HCT116 (cell line): Measurements from ENCODE around the gene RCBTB1.

Experiments
- MAX ChIP-seq: IDR thresholded peaks from 2 replicates; pipeline ENCODE4 v1.6.1; 2012
- POLR2A ChIP-seq: IDR thresholded peaks from 2 replicates; pipeline ENCODE4 v1.7.0; 2011; ENCODE audit warnings: borderline replicate concordance; ENCODE audit not compliant: insufficient read depth, insufficient read length; ENCODE audit errors: extremely low read depth
- POLR2AphosphoS5 ChIP-seq: IDR thresholded peaks from 2 replicates; pipeline ENCODE4 v1.6.1; 2011; ENCODE audit warnings: mild to moderate bottlenecking, low read depth, low read length, moderate library complexity
- SRF ChIP-seq: IDR thresholded peaks from 2 replicates; pipeline ENCODE4 v1.6.1; 2012; ENCODE audit warnings: low read depth

- no peak for TF ChIP-seq MAX
- no peak for TF ChIP-seq SRF
- TF ChIP-seq POLR2AphosphoS5, result no peak
- TF ChIP-seq POLR2A, result no peak
Measured at GRCh38 chr13:49516467-49516866, 68.9 kb downstream of the RCBTB1 start.
